ENCODE results near the gene TMEM272.
A peak's percentile ranks its signal among the peaks of the same experiment; 100 is the strongest.

Gene TMEM272

DNA sequence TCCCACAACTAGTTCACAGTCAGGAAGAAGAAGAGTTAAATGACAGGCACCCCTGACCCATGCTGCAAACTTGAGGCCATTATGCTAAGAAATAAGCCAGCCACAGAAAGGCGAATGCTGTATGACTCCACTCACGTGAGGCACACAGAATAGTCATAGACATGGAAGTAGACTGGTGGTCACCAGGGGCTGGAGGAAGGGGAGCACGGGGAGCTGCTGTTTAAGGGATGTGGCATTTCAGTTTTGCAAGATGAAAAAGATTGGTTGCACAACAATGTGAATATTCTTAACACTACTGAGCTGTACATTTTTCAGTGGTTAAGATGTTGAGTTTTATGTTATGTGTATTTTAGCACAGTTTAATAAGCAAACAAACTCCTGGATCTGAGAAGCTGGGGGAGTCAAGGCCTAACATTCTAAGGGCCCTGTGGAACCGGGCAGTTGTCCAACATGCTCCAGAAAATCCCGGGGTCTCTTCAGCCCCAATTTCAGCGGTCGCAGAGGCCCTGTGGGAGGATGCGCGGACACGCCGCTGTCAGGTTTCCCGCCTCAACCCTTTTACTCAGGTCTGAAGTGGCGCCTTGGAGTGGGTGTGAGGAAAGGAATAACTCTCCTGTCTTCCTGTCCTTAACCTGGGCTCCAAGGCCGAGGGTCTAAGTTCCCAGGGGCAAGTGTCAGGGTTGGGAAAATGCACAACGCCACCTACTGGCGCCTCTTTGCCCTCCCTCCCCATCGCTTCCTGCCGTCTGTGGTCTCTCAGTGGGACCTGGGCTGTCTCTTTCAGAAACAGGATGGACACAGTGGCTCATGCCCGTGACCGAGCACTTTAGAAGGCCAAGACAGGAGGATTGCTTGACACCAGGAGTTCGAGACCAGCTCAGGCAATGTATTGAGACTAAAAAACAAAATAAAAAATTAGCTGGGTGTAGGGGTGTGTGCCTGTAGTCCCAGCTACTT is 4.4 kb upstream of the TMEM272 start:
- ATAC-seq = peak; percentile 38 to 46

DNA sequence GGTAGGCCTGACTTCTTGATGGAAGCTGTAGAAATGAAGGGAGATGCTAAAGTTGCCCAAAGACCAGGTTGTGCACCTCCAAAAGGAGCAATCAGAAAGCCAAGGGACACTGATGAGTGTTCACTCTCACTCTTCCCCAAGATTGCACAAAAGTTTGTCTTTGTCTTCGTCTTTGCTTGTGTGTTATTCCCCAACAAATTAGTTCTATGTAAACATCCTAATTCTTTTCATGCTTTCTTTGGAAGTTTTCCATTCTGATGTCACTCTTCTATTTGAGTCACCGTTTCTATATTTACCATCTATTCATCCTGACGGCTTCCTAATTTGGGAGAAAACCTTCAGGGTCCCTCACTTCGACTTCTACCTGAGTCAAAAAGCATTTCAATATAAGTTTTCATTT is 3.7 kb upstream of the TMEM272 start:
- no peak for ATAC-seq

- peak in 1 of 2 donors; percentile 56 for ATAC-seq
These were observed 1.8 kb upstream of the TMEM272 start for GRCh38 chr13:51846756-51847155.

GRCh38 chr13:51845574-51846318 is 769 bp upstream of the TMEM272 start:
- ATAC-seq = no peak

DNA sequence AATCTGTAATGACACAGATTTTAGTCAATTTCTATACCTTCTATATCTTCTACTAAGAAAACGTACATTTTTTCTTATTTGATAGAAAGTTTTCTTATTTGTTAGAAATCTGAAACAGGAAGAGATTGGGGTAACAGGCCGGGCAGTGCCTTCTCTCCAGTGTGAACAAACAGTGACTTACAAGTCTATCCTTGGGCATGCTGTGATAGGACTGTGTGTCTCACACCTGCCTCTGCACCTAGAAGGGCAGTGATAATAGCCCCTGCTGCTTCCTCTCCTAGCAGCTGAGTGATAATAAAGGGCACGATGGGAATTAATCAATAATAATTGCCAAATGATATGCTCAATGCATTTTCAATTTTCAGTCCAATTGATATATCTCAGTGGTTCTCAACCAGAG is 1.4 kb downstream of the TMEM272 start:
- no peak for ATAC-seq

GRCh38 chr13:51841732-51842131 is 3.2 kb downstream of the TMEM272 start:
- ATAC-seq = no peak

GRCh38 chr13:51840917-51841316 is 4.1 kb downstream of the TMEM272 start:
- no peak for ATAC-seq

DNA sequence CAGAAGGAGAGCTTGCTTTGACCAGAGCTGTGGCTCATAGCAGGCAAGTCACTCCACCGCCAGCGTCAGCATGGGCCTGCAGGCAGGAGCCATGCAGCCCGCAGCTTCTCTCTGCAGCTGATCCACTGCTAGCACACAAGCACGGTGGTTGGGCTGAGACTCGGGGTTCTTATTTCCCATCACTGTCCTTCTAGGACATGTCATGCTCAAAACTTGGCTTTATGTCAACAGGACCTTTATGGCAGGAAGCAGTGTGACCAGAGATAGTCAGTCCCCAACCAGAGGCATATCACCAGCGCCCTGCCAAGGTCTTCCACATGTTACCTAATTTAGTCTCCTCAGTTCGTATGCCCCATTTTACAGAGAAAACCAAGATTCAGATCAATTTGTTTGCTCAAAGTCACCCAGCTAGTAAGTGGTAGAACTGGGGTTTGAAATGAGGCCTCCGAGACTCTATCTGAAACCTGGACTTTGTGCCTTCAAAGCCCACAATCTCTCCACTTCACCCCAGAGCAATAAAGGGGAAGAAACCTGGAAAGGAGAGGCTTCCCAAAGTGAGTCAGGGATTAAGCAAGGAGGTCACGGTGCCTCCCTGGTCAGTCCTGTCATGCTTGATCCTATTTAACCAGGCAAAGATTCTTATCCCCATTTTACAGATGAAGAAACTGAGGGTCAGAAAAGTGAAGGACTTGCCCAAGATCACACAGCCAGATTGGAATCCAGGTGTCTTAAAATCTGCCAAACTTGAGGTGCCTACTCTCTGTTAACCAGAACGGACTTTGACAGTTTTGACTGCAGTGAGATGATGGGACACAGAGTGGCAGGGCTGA is 5.1 kb downstream of the TMEM272 start:
- no peak for ATAC-seq

DNA sequence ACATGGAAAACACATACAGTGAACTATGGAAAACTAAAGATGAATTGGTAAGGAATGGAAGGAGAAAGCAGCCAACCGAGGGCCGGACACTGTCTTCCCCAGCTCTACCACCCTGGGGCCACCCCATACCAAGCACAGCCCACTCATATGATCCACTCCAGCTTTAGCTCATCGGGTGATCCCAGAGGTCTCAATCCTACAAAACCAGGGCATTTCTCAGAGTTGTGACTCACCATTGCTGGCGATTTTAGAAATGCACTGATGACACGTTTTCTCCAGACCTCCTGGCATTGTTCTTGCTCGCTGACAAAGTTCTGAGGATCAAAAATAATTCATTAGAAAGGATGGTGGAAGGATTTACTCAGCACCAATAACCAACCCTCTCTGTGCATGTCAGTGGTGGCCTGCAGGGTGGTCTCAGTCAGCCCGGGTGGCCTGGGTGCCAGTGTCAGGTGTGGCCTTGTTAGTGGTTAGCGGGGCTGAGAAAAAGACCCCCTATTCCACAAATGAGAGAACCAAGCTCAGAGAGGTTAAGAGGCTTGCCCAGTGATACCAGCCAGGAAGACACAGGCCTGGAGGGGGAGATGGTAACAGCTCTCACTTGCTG is 6.6 kb downstream of the TMEM272 start:
- no peak for ATAC-seq

GRCh38 chr13:51837016-51837415 is 8.0 kb downstream of the TMEM272 start:
- ATAC-seq = no peak

- ATAC-seq = no peak
These were observed 10.3 kb downstream of the TMEM272 start for GRCh38 chr13:51834581-51835171.

GRCh38 chr13:51833980-51834379 is 11.0 kb downstream of the TMEM272 start:
- ATAC-seq = no peak

DNA sequence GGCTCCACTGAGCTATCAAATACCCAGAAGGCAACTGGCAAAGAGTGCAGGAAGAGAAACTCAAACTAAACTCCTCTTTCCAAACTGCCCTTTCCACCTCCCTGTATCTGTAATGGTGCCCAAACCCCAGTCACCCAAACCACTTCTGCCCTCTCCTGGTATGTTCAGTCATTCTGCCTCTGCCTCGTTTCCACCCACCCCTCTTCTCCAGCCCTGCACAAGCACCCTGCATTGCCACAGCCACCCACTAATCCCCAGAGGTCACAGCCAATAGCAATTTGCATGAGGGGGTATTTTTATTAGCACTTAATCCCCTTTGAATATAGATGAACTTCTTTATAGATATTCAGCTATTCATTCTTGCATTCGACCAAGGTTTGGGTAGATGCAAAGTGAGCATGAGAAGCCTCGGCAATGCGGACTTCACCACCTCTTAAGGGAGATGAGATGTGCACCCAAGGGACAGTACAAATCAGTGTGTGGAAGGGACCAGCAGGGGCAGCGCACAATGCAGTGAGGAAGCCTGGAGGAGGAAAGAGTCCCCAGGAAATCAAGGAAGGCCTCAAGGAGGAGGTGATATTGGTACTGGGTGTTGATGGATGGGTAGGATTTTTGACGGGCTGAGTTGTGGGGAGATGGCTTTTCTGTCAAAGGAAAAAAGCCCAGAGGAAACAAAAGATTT is 12.4 kb downstream of the TMEM272 start:
- ATAC-seq = peak; percentile 89 to 91

GRCh38 chr13:51831519-51831918 is 13.5 kb downstream of the TMEM272 start:
- no peak for ATAC-seq

DNA sequence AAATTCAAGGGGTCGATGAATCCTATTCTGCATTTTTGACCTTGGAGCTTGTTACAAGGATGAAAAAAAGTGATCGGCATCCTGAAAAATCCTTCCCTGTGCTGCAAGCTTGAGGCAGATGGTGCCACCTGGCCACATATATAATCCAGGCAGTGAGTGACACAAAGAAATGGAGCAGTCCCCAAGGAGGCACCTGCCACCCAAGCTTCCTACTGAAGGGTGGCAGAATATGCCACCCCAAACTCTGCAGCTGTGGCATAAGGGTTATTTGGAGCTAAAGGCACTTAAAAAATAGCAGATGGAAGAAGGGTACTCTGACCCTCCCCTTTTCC is 15.4 kb downstream of the TMEM272 start:
- ATAC-seq = no peak

DNA sequence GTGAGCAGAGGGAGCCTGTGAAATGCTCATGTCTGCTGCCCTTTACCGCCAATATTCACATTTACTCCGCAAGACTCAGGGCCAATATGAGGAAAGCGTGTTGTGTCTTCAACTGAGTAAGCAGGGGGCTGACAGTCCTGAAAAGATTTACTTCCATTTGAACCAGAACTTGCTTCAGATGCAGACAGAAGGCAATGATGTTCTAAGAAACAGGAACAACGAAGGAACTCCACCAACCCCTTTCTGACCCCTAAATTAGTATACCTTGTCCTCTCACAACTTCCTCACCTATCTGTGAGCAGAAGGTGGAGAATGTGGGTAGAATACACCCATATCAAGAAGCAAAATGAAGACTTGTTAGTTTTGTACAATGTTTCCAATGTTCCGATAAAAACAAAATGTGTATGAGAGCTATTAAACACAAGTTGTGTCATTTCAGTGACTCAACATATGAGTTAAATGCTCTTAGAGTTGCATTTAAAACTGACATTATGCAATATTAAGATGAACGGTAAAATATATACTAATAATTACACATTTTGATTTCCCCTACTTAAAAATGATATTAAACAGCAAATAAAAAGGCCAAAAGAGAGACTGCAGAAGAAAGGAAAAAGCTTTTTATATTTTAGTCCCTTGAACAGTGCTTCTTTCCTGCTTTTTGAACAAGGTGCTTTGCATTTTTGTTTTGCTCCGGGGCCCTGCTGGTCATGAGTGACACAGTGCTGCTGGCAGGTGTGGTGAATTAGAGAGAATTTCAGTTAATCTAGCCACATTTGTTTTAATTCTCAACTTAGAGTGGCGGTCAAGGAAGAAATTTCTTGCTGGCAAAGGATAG is 16.0 kb downstream of the TMEM272 start:
- ATAC-seq = no peak

DNA sequence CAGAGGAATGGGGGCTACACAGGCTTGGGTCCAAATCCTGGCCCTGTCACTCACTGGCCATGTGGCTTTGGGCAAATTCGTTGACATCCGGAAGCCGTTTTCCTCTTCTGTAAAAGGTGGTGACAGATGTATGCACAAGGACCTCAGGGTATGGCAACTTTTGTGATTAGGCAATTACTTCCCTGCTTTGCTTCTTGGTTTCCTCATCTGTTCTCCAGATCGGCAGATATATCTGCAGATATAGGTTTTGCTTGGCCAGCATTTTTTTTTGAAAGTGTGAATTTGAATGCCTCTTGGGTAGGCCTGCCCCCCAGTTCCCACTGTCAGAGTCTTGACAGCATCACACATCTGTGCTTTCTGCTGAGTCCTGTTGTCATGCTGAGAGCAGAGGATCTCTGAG is 17.7 kb downstream of the TMEM272 start:
- no peak for ATAC-seq

DNA sequence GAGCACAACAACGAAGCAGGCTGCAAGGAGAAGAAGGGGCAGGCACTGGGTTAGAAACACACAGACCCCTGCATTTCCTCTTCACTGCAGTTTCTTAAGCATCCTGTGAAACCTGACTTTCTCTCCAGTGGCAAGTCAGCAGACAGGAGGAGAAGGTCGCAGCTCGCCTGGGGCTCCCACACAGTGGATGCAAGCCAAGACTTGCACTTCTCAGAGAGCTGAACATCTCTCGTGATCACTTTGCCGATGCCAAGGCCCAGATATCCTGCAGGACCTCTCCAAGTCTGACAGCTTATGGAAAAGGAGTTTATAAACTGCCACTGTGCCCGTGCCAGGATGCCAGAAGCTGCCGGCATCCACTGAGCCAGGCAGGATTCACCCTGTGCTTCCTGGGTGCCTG is 18.4 kb downstream of the TMEM272 start:
- ATAC-seq = no peak

- ATAC-seq = peak; percentile 11 to 42
These were observed 19.2 kb downstream of the TMEM272 start for GRCh38 chr13:51825681-51826254.

- peak; percentile 51 to 63 for ATAC-seq
These were observed 19.8 kb downstream of the TMEM272 start for GRCh38 chr13:51825165-51825592.
